Activated CD8-positive, alpha-beta T cell treated with anti-CD3 and anti-CD28 coated beads for 36 hours (primary cell): ENCODE measurements around the gene TIGD3. TPM values are rescaled to one million over a fixed set of nuclear protein-coding genes. Genes with fewer than 3 reads are reported as not detected.

Experiments
- ATAC-seq: fragments of 200-7000 bp; cut with Tn5 transposase; one replicate; pipeline ENCODE4 v1.10.0; 2021; ENCODE audit warnings: mild to moderate bottlenecking, moderate library complexity
- CTCF ChIA-PET: fragments of 350-600 bp; sonication (Branson Sonifier 250); formaldehyde crosslinking; loops from one replicate; lab custom pipeline; 2021; ENCODE audit warnings: antibody characterized with exemption; lab: Charles Lee
- POLR2A ChIA-PET: fragments of 350-600 bp; sonication (Branson Sonifier 250); formaldehyde crosslinking; loops from one replicate; lab custom pipeline; 2021; ENCODE audit warnings: antibody characterized with exemption; lab: Charles Lee
- DNase-seq: peaks from one replicate; pipeline ENCODE4 v3.0.0-alpha.2; 2020
- H3K27ac Mint-ChIP-seq: one replicate; pipeline ENCODE4 v1.8.0; 2021; ENCODE audit warnings: mild to moderate bottlenecking, mixed read lengths
- H3K27me3 Mint-ChIP-seq: one replicate; pipeline ENCODE4 v1.8.0; 2021; ENCODE audit warnings: mixed read lengths
- H3K36me3 Mint-ChIP-seq: one replicate; pipeline ENCODE4 v1.8.0; 2021; ENCODE audit warnings: low read depth, mixed read lengths
- H3K4me1 Mint-ChIP-seq: one replicate; pipeline ENCODE4 v1.8.0; 2021; ENCODE audit warnings: low read depth, mixed read lengths
- H3K4me3 Mint-ChIP-seq: one replicate; pipeline ENCODE4 v1.8.0; 2021; ENCODE audit warnings: mild to moderate bottlenecking, moderate library complexity, mixed read lengths
- H3K9me3 Mint-ChIP-seq: one replicate; pipeline ENCODE4 v1.8.0; 2021; ENCODE audit warnings: mixed read lengths
- intact Hi-C: fragments of 100-400 bp; cut with micrococcal nuclease; formaldehyde crosslinking; loops from one replicate; pipeline ENCODE4 v1.10.0; 2022
- total RNA-seq, 2 experiments: library from RNA; stranded (reverse); gene quantifications; one replicate each; pipeline ENCODE4 v1.2.3, GENCODE V29; 2021
- TF ChIP-seq, protein P1 (sequence below): fragments of 200-600 bp; IDR thresholded peaks from one replicate; pipeline ENCODE4 v1.8.0; 2022; ENCODE audit warnings: antibody characterized with exemption, mild to moderate bottlenecking

TIGD3 gene
- total RNA-seq, 2 experiments from 2014 or later = 0.65 to 1.4 TPM

DNA sequence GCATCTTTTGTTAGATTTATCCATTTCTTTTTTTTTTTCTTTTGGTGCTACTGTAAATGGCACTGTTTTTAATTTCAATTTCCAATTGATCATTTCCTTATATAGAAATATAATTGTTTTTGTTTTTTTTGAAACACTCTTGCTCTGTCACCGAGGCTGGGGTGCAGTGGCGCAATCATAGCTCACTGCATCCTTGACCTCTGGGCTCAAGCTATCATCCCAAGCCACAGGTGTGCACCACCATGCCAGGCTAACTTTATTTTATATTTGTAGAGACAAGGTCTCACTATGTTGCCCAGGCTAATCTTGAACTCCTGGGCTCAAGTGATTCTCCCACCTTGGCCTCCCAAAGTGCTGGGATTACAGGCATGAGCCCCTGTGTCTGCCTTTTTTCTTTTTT, 48.2 kb downstream of the TIGD3 start:
- ATAC-seq (no peak), DNase-seq (no peak)
- Mint-ChIP-seq H3K36me3 (peaks cover 21% of the 10 kb centered on the region), H3K4me1 (peaks cover 6% of the 10 kb centered on the region), H3K4me3 (no peak overlapping the region), H3K9me3 (no peaks in the 10 kb centered on the region), H3K27ac (no peak overlapping the region), H3K27me3 (no peaks in the 10 kb centered on the region)
- intact Hi-C loops = no loop called here
- TF ChIP-seq, protein P1, sequence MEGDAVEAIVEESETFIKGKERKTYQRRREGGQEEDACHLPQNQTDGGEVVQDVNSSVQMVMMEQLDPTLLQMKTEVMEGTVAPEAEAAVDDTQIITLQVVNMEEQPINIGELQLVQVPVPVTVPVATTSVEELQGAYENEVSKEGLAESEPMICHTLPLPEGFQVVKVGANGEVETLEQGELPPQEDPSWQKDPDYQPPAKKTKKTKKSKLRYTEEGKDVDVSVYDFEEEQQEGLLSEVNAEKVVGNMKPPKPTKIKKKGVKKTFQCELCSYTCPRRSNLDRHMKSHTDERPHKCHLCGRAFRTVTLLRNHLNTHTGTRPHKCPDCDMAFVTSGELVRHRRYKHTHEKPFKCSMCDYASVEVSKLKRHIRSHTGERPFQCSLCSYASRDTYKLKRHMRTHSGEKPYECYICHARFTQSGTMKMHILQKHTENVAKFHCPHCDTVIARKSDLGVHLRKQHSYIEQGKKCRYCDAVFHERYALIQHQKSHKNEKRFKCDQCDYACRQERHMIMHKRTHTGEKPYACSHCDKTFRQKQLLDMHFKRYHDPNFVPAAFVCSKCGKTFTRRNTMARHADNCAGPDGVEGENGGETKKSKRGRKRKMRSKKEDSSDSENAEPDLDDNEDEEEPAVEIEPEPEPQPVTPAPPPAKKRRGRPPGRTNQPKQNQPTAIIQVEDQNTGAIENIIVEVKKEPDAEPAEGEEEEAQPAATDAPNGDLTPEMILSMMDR = no peak
- ChIA-PET CTCF (interaction anchor here (0.7 to 1.9 kb wide), 2 partner anchors 14 to 23 kb away, joined by 3 to 7 read pairs; no protein-coding TSS in a partner anchor), POLR2A (interaction anchor here (0.5 to 1.2 kb wide), 3 partner anchors 13 to 269 kb away, joined by 3 to 4 read pairs (median 3); partner anchors contain the start of gene MALAT1)

DNA sequence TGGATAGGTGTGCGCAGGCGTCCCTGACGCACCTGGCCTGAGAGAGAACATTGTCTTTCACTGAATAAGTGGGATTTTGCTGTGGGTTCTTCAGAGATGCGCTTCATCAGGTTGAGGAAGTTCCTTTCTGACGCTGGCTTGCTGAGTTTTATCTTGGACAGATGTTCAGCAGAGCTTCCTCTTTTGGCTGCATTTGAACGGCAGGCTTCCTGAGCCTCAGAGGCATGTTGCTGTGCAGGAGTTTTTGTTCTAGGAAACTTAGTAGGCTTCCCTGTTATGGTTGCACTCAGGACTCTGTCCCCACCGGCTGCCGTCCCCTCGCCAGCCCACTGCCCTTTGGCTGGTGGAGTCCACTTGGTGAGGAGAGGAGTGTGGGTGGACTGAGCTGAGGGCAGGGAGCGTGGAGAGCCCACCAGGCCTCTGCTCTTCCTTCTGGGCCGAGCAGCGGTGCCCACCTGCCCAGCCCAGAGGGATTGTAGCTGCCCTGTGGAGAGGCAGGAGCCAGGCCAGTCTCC, 49.1 kb downstream of the TIGD3 start:
- intact Hi-C loops = no loop called here
- peaks cover 20% of the 10 kb centered on the region for H3K36me3 Mint-ChIP-seq
- H3K4me1 Mint-ChIP-seq = peaks cover 6% of the 10 kb centered on the region
- POLR2A ChIA-PET = interaction anchor here (0.6 to 4.9 kb wide), 5 partner anchors 12 to 95 kb away, joined by 3 to 24 read pairs (median 3); partner anchors contain the start of gene MALAT1
- H3K4me3 Mint-ChIP-seq = no peak overlapping the region
- no peak overlapping the region for H3K27ac Mint-ChIP-seq
- H3K9me3 Mint-ChIP-seq = no peaks in the 10 kb centered on the region
- CTCF ChIA-PET = no interaction called here
- DNase-seq (no peak), ATAC-seq (no peak)
- TF ChIP-seq, protein P1 = no peak
- no peaks in the 10 kb centered on the region for H3K27me3 Mint-ChIP-seq

DNA sequence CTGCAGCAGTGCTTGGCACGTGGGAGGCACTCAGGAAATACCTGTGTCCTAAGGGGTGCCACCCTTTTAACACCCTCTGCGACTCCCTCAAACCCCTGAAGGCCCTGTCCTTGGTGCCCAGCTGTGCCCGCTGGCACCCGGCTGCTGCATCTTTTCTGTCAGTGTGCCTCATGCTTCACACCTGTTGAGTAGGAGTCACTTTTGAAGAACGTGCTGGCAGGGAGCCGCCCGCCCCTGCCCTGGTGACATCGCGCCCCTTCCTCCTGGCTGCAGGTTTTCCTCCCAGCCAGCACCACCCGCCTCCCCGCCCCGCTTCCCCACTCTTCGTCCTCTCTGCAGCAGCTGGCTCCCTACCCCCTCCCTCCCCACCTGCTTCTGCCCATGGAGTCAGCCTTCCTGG, 49.7 kb downstream of the TIGD3 start:
- ChIA-PET POLR2A (interaction anchor here (0.6 to 4.9 kb wide), 8 partner anchors 12 to 95 kb away, joined by 3 to 24 read pairs (median 4); partner anchors contain the start of genes MALAT1 and SLC25A45), CTCF (no interaction called here)
- TF ChIP-seq, protein P1 = no peak
- peaks cover 6% of the 10 kb centered on the region for H3K4me1 Mint-ChIP-seq
- no peak overlapping the region for H3K4me3 Mint-ChIP-seq
- no peaks in the 10 kb centered on the region for H3K9me3 Mint-ChIP-seq
- ATAC-seq (no peak), DNase-seq (no peak)
- H3K27ac Mint-ChIP-seq = no peak overlapping the region
- peaks cover 24% of the 10 kb centered on the region for H3K36me3 Mint-ChIP-seq
- intact Hi-C loops = no loop called here
- no peaks in the 10 kb centered on the region for H3K27me3 Mint-ChIP-seq

DNA sequence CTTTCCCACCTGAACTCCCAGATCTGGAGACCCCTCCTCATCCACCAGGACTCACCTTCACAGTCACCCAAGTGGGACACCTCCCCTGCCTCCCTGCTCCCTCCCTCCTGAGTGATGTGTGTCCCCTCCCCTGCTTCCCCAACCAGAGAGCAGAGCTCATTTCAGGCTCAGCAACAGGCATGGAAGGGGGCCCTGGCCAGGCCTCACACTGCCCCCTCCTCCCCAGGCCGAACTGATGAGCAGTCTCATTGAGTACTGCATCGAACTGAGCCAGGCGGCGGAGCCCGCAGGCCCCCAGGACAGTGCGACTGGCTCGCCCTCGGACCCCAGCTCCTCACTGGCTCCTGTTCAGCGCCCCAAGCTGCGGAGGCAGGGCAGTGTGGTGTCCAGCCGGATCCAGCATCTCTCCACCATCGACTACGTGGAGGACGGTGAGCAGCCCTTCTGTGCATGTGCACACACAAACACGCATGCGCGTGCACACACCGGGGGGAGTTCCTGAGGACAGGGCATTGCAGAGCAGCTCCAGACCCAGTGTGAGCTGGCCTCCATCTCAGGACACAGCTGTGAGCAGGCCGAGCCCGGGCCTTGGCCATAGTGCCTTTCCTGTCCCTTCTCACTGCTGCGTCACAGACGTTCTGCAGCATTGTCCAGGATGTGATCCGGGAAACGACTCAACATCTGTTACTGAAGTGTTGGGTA, 50.2 kb downstream of the TIGD3 start:
- POLR2A ChIA-PET = interaction anchor here (0.8 to 4.9 kb wide), 5 partner anchors 12 to 94 kb away, joined by 3 to 24 read pairs (median 4); partner anchors contain the start of genes MALAT1 and SLC25A45

More for the DNA sequence above, 50.2 kb downstream of the TIGD3 start:
- intact Hi-C loops = no loop called here
- Mint-ChIP-seq H3K27me3 (no peaks in the 10 kb centered on the region), H3K4me3 (no peak overlapping the region), H3K4me1 (peaks cover 6% of the 10 kb centered on the region), H3K36me3 (peaks cover 23% of the 10 kb centered on the region), H3K27ac (peak overlapping the region; percentile 8), H3K9me3 (no peaks in the 10 kb centered on the region)
- ATAC-seq (no peak), DNase-seq (no peak)
- TF ChIP-seq, protein P1 = no peak
- CTCF ChIA-PET = interaction anchor here (1.2 to 1.6 kb wide), 2 partner anchors 10 to 136 kb away, joined by 4 to 5 read pairs; no protein-coding TSS in a partner anchor

Other genes with a start within 250 kb of the TIGD3 start
- gene TM7SF2, start 242.9 kb upstream of the TIGD3 start, total RNA-seq = 10 to 100 TPM; 12.4 to 17.5 TPM
- 10 to 100 TPM; 11.5 to 12.7 TPM for gene ZNHIT2, start 237.1 kb upstream of the TIGD3 start, total RNA-seq
- gene FAU, start 232.6 kb upstream of the TIGD3 start, total RNA-seq = 1,000 to 10,000 TPM; 1,112 to 1,137 TPM
- 10 to 100 TPM; 48.7 to 53.4 TPM for gene MRPL49, start 232.4 kb upstream of the TIGD3 start, total RNA-seq
- 10 to 100 TPM; 20.6 to 26.8 TPM for gene SYVN1, start 220.2 kb upstream of the TIGD3 start, total RNA-seq
- gene SPDYC, start 184.5 kb upstream of the TIGD3 start, total RNA-seq = not detected
- 10 to 100 TPM; 72.6 to 74.7 TPM for gene CAPN1, start 172.8 kb upstream of the TIGD3 start, total RNA-seq
- gene POLA2, start 92.8 kb upstream of the TIGD3 start, total RNA-seq = 10 to 100 TPM; 55.2 to 63.8 TPM
- gene CDC42EP2, start 39.9 kb upstream of the TIGD3 start, total RNA-seq = 1 to 10 TPM in 1 of 2 experiments, not detected in 1; 1.2 TPM
- 10 to 100 TPM; 50.3 to 61.5 TPM for gene DPF2, start 20.9 kb upstream of the TIGD3 start, total RNA-seq
- gene SLC25A45, start 27.9 kb downstream of the TIGD3 start, total RNA-seq = 10 to 100 TPM; 12.8 to 14.4 TPM
- gene FRMD8, start 31.9 kb downstream of the TIGD3 start, total RNA-seq = 10 to 100 TPM; 26.8 to 33.3 TPM
- 100 to 1,000 TPM; 313 to 358 TPM for gene NEAT1, start 68.0 kb downstream of the TIGD3 start, total RNA-seq
- gene MALAT1, start 144.3 kb downstream of the TIGD3 start, total RNA-seq = 1,000 to 10,000 TPM; 3,856 to 3,869 TPM
- 10 to 100 TPM; 71.5 to 76.8 TPM for gene SCYL1, start 170.3 kb downstream of the TIGD3 start, total RNA-seq
- gene LTBP3, start 203.6 kb downstream of the TIGD3 start, total RNA-seq = 10 to 100 TPM; 55.4 to 56.0 TPM
- 10 to 100 TPM; 54.3 to 54.7 TPM for gene ZNRD2, start 215.7 kb downstream of the TIGD3 start, total RNA-seq
- 10 to 100 TPM; 12.7 to 16.0 TPM for gene FAM89B, start 217.8 kb downstream of the TIGD3 start, total RNA-seq
- 10 to 100 TPM; 94.0 to 99.4 TPM for gene EHBP1L1, start 221.3 kb downstream of the TIGD3 start, total RNA-seq
- gene KCNK7, start 241.0 kb downstream of the TIGD3 start, total RNA-seq = under 1 TPM in 1 of 2 experiments, not detected in 1; 0.77 TPM